ENCODE data around the gene MAPK8IP2.

DNA sequence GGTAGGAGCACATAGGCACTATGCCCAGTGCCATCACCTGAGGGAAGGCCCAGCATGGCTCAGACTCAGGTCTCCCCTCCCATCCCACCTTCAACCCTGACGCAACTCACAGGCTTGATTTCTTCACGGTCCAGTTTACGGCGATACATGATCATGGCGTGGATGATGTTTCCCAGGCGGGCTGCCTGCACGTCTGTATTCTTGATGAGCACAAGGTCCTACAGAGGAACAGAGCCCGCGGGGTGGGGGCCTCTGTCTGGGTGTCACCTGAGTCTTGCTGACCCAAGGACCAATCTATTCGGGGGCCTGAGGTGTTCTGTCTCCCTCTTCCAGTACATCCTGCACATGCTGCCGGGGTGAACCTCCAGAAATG, 26.2 kb upstream of the MAPK8IP2 start:
- TF ChIP-seq EZH2 (IDR thresholded peaks at IDR 0.05; ENCODE audit: low read length): no peak
- TF ChIP-seq, protein P1, sequence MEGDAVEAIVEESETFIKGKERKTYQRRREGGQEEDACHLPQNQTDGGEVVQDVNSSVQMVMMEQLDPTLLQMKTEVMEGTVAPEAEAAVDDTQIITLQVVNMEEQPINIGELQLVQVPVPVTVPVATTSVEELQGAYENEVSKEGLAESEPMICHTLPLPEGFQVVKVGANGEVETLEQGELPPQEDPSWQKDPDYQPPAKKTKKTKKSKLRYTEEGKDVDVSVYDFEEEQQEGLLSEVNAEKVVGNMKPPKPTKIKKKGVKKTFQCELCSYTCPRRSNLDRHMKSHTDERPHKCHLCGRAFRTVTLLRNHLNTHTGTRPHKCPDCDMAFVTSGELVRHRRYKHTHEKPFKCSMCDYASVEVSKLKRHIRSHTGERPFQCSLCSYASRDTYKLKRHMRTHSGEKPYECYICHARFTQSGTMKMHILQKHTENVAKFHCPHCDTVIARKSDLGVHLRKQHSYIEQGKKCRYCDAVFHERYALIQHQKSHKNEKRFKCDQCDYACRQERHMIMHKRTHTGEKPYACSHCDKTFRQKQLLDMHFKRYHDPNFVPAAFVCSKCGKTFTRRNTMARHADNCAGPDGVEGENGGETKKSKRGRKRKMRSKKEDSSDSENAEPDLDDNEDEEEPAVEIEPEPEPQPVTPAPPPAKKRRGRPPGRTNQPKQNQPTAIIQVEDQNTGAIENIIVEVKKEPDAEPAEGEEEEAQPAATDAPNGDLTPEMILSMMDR (optimal IDR thresholded peaks at IDR 0.05 in 1 of 3, IDR thresholded peaks at IDR 0.05 in 1 of 3, conservative IDR thresholded peaks at IDR 0.05 in 1 of 3; ENCODE audit: extremely low read depth in 1 of 3, insufficient read depth in 2 of 3, low read length in 3 of 3): no peak

Measured in keratinocyte (primary cell).